ENCODE results near the gene ARHGEF10L.

DNA sequence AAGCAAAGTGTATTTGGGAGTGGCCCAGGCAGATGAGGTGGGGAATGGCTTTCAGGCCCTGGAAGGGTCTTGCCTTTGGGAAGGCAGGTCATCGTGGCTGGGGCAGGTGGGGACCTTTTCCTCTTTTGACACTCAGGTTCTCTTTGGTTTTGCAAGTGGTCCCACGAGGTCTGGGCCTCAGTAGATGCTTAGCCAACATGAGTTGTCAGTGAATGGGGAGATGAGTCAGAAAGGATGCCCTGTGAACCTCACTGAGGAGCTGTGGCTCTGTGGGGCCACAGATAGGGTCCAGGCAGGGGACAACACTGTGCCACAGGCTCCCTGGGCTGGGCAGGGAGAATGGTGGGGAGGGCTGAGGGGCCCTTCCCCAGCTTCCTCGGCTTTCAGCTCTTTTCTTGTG lies 19.0 kb downstream of the ARHGEF10L start:
- TF ChIP-seq, protein P1, sequence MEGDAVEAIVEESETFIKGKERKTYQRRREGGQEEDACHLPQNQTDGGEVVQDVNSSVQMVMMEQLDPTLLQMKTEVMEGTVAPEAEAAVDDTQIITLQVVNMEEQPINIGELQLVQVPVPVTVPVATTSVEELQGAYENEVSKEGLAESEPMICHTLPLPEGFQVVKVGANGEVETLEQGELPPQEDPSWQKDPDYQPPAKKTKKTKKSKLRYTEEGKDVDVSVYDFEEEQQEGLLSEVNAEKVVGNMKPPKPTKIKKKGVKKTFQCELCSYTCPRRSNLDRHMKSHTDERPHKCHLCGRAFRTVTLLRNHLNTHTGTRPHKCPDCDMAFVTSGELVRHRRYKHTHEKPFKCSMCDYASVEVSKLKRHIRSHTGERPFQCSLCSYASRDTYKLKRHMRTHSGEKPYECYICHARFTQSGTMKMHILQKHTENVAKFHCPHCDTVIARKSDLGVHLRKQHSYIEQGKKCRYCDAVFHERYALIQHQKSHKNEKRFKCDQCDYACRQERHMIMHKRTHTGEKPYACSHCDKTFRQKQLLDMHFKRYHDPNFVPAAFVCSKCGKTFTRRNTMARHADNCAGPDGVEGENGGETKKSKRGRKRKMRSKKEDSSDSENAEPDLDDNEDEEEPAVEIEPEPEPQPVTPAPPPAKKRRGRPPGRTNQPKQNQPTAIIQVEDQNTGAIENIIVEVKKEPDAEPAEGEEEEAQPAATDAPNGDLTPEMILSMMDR (IDR thresholded peaks at IDR 0.05): no peak
- TF ChIP-seq POLR2A (IDR thresholded peaks at IDR 0.05) (no peak), POLR2AphosphoS5 (IDR thresholded peaks at IDR 0.05) (no peak)
